ENCODE results near the gene IL18RAP.

Gene IL18RAP

GRCh38 chr2:102461188-102461587, 38.2 kb downstream of the IL18RAP start:
- DNase-seq: no peak

DNA sequence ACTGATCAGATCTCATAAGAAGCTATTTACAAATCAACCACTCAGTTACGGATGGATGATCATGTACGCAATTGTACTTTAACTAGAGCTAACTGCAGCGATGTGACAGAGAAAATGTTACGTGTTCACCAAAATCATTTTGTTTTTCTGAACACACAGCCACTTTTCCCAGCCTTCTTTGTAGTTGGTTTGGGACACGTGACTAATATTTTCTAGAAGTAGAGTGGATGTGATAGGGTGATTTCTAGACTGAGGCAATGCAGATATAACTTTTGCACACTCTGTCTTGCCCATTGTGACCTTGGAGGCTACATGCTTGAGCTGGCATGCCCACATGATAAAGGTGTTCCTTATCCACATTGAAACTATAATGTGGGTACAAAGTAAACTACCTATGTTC, 40.2 kb downstream of the IL18RAP start:
- DNase-seq: no peak

DNA sequence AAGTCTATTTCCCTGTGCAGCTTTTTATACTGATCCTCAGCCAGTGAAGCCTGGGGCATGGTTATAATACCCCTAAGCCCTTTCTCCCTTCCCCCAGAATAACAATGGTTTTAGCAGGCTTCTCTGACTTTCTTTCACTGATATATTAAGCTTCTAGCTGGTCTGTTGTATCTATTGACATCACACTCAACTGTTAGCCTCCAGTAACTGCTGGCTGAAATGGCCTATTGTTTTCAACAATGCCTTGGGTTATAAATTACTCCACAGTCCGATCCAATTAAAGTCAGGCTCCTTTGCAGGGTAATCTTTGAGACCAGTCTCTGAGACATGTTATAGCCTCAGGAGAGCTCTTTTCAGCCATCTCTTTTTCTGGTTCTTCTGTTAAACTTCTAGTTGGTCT, 47.2 kb downstream of the IL18RAP start:
- DNase-seq: no peak

DNA sequence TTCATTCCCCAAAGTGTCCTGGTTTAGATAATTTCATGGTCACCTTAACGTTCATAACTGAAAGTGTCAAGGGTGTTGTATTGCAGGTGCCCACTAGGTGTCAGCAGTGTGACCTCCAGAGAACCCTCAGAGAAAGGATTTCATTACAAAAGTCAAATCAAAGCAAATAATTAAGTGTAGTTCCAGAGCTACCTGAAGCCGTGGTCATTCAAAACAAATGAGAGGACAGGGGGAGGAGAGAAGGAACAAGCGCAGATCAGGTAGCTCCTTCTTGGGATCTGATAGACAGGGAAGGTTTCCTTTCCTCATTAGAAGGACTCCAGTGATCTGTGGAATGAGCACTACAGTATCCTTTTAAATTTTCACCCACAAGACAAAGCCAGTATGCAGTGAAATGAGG, 50.1 kb downstream of the IL18RAP start, which contains the start of gene SLC9A4:
SLC9A4 (plus strand) TSS at position 207 of the 400 bp plus-strand sequence. CDS start 534 bp downstream, outside the sequence.
- DNase-seq: peak; percentile 54

DNA sequence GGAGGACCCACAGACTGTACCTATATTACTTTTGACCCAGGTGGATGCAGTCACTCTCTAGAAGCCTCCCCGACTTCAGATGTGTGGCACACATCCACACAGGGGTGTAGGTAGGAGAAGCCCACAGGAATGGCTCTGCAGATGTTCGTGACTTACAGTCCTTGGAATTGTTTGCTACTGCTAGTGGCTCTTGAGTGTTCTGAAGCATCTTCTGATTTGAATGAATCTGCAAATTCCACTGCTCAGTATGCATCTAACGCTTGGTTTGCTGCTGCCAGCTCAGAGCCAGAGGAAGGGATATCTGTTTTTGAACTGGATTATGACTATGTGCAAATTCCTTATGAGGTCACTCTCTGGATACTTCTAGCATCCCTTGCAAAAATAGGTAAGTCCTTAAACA, 50.7 kb downstream of the IL18RAP start:
- no peak for DNase-seq

DNA sequence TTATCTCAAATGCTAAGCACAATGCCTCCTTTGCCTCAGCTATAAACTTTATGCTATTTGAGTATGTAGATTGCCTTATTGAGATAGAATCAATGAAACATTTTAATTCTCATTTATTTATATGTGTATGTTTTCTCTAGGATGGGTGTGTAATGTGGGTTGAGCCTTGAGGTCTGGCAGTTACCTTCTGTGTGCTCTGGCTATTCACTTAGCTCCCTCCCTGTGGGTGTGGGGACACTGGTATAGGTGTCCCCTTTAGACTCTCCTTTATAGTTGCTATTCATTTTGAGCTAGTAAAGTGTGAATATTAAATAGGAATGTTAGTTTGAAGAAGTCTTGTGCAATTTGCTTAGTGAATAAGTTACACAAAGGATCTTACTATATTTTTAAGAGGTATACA, 51.8 kb downstream of the IL18RAP start:
- no peak for DNase-seq

DNA sequence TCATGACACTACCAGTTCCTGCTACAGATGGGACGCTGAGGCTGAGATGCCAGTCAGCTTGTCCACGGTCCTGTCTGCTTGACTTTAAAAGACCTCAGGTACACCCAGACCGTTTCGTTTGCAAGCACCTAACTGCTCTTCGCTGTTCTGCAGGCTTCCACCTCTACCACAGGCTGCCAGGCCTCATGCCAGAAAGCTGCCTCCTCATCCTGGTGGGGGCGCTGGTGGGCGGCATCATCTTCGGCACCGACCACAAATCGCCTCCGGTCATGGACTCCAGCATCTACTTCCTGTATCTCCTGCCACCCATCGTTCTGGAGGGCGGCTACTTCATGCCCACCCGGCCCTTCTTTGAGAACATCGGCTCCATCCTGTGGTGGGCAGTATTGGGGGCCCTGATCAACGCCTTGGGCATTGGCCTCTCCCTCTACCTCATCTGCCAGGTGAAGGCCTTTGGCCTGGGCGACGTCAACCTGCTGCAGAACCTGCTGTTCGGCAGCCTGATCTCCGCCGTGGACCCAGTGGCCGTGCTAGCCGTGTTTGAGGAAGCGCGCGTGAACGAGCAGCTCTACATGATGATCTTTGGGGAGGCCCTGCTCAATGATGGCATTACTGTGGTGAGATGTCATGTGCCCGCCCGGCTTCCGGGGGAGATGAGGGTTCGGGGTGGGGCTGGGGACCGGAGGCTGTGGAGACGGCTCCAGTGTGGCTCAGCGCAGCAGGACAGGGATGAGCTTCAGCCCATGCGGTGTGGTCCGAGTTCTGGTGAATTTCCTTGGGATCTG, 55.9 kb downstream of the IL18RAP start:
- DNase-seq: no peak

DNA sequence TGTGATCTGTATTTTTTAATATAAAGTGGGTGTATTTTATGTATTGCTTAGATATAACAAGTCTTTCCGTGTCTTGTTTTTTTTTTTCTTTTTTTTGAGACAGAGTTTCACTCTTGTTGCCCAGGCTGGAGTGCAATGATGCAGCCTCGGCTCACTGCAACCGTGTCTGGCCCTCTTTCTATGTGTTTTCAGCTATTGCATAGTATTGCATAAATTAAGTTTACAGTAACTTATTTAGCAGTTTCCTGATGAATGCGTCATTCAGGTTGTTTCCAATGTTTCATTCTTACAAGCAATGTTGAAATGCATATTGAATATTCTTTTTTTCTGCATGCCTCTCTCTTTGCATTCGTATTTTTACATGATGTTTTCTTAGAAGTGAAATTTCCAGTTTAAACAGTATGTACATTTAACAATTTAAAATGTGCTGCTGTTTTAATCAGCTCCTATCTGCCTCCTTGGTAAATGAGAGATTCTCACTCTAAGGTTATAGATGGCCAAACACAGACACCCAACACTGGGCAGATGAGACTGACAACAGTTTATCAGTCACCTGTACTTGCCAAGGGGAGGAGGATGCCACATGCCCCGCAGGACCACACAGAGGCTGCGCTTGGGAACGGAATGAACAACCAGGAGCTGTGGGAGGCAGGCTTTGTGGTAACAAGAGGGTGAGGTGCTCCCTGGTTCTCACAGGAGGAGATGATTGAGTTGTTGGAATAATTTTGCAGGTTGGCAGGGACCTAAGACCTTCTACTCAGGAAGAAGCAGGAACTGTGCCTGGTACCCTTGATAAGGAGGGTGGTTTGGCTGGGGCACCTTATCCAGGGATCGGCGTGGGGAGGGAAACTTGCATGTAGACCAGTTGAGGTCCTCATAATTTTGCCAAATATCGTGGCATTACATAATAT, 57.6 kb downstream of the IL18RAP start:
- DNase-seq: no peak

- DNase-seq: no peak
Observed at GRCh38 chr2:102481931-102482330, 59.0 kb downstream of the IL18RAP start.

DNA sequence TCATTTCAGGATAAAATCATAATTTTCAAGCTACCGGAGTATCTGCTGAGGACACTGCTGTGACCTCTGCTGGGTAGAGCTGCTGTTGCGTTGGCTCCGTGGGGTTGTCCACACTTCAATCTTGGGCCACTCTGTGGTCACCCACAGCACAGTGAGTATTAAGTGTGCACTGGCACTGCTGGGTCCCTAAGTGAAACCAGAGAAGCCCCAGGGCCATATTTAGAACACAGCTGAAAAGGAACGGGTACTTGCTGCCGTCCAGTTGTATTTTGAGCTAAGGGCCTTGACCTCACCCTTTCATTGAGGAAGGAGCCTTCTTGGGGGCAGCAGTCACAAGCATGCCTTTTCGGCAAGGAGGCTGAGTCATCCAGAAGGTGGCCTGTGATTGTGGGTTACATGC, 60.1 kb downstream of the IL18RAP start:
- DNase-seq: no peak

DNA sequence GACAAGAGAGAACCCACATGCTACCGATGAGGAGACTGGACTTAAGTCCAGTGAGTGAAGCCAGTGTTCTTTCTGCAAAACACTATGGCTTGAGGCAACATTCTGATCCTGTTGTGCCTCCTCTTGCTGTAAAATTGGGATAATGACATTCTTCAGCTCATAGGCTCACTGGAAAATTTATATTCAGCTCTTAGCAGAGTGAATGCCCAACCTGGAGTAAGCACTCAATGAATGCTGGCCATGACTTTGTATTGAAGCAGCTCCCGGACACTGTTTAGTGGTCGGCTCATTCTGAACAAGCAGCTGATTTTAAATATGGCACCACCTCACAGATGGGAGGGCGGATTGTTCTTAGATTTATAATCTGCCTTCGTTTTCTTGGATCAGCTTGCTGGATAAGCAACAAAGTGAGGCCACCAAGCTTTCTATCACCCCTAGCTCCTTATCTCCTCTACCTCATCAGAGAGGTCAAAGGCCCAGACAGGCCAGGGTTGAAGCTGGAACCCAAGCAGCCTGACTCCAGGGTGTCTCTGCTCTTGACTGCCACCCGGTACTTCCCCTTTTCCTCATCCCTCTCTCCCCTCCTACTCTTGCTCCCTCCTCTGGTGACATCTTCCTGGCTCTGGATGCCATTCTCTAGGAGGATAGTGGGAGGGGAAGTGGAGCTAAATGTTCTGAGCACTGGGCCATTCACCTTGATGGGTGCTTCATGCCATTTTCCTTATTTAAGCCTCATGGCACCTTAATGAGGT, 61.5 kb downstream of the IL18RAP start:
- DNase-seq: no peak

GRCh38 chr2:102485147-102485785, 62.3 kb downstream of the IL18RAP start:
- DNase-seq: no peak

GRCh38 chr2:102486941-102487702, 64.2 kb downstream of the IL18RAP start:
- no peak for DNase-seq

DNA sequence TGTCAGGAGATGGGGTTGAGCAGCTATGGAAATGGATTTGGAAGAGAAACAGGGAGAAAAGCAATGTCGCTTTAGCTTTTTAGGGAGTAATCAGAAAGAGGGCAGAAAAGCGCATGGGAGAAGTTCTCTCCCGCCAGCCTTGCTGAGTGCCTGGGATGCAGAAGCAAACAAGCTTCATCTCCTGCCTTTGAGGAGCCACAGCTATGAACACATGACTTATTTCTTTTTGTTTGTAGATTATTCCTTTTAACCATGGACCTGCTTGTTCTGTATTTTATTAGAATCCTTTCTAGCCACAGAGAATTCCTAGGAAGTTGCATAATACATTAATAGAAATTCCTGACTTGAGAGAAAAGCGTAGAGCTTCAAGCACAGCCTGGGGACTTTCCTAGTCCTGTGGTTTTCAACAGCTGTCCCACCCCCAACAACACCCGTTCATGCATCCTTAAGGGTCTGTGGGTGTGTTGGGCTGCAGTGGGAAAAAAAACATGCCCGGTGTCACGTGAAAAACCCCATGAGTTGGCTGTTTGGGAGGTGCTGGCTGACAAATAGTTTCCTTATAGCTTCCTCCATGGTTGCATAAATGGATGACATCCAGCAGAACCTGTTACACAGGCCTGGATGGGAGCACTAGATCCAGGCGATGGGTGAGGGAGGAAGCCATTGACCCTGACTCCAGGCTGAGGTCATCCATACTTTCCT, 65.0 kb downstream of the IL18RAP start:
- no peak for DNase-seq

GRCh38 chr2:102489646-102490045, 66.7 kb downstream of the IL18RAP start:
- DNase-seq: no peak

GRCh38 chr2:102492006-102492405, 69.0 kb downstream of the IL18RAP start:
- DNase-seq: no peak

GRCh38 chr2:102494570-102494969, 71.6 kb downstream of the IL18RAP start:
- no peak for DNase-seq

DNA sequence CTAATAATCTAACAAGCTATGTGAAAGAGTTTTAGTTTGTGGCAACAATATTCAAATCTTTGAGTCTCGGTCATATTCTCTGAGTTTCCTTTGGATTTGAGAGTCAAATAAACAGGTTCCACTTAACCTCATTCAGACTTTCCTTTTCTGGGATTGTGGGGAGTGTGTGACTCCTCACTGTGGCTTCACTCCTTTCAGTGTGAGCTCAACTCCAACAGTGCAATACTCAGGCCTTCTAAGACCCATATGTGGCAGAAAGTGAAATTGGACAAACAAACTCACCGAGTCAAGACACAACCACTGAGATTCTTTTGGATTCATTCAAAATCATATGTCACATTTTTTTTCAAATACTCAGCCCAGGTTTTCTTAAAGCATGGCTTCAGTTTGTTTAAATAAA, 75.5 kb downstream of the IL18RAP start:
- no peak for DNase-seq

DNA sequence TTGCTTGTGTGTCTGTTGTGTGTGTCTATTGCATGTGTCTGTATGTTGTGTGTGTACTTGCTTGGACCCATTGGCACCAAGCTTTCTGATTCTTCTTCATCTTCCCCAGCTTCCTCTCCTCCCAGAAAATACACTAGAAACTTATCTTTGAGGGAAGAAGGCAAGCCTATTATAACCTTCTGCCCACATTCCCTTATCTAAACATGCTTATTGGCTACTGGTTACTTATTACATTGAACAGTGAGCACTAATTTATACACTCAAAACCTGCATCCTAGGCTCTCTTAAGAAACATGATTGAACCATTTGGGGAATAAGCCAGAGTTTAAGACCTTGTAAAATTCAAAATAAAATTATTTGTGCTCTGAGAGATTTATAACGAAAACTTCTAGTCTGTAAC, 76.6 kb downstream of the IL18RAP start:
- DNase-seq: no peak

Measured in stimulated activated CD4-positive, alpha-beta T cell treated with anti-CD3 and anti-CD28 coated beads, Interleukin-12 subunit alpha, Interleukin-12 subunit beta, amount 100 ng/mL, for 4 hours (primary cell).